Activated T-helper 1 cell treated with anti-CD3 and anti-CD28 coated beads, Interleukin-12 subunit alpha, Interleukin-12 subunit beta, Interleukin-2, Interleukin-4 antibody, amounts not matched to agents 30 ng/mL and 10 ng/mL and 1 ng/mL, durations not matched to agents 14 hours and 24 hours and 36 hours (primary cell): ENCODE measurements around the gene AHI1. TPM values are rescaled to one million over a fixed set of nuclear protein-coding genes. Genes with fewer than 3 reads are reported as not detected.

Experiments used
- DNase-seq: peaks from one replicate; pipeline ENCODE4 v3.0.0; 2021; ENCODE audit warnings: low spot score
- H3K27ac Mint-ChIP-seq: one replicate; pipeline ENCODE4 v1.8.0; 2021; ENCODE audit warnings: mild to moderate bottlenecking, mixed read lengths
- H3K27me3 Mint-ChIP-seq: one replicate; pipeline ENCODE4 v1.8.0; 2022; ENCODE audit warnings: mild to moderate bottlenecking, moderate library complexity, mixed read lengths; ENCODE audit not compliant: insufficient read depth
- H3K36me3 Mint-ChIP-seq: one replicate; pipeline ENCODE4 v1.8.0; 2021; ENCODE audit warnings: low read depth, mixed read lengths
- H3K4me1 Mint-ChIP-seq: one replicate; pipeline ENCODE4 v1.8.0; 2021; ENCODE audit warnings: low read depth, mixed read lengths
- H3K4me3 Mint-ChIP-seq: one replicate; pipeline ENCODE4 v1.8.0; 2021; ENCODE audit warnings: mild to moderate bottlenecking, moderate library complexity, mixed read lengths
- H3K9me3 Mint-ChIP-seq: one replicate; pipeline ENCODE4 v1.8.0; 2021; ENCODE audit warnings: mixed read lengths
- intact Hi-C: fragments of 100-400 bp; cut with micrococcal nuclease; formaldehyde crosslinking; loops from one replicate; pipeline ENCODE4 v1.15.1; 2024
- total RNA-seq: library from RNA; stranded (reverse); gene quantifications from 2 replicates; pipeline ENCODE4 v1.2.3, GENCODE V29; 2022

The AHI1 gene
- total RNA-seq, 1 donor from 2014 or later = 142 TPM

- peaks cover 16% of the 10 kb centered on the region for H3K4me1 Mint-ChIP-seq
- no peak overlapping the region for H3K4me3 Mint-ChIP-seq
- peaks cover 7% of the 10 kb centered on the region for H3K9me3 Mint-ChIP-seq
- no peak for DNase-seq
- H3K27ac Mint-ChIP-seq = no peak overlapping the region
- H3K27me3 Mint-ChIP-seq = peaks cover 7% of the 10 kb centered on the region
- peaks cover 22% of the 10 kb centered on the region for H3K36me3 Mint-ChIP-seq
- intact Hi-C loops = no loop called here
Observed at GRCh38 chr6:135285165-135285564, 212.4 kb downstream of the AHI1 start.

DNA sequence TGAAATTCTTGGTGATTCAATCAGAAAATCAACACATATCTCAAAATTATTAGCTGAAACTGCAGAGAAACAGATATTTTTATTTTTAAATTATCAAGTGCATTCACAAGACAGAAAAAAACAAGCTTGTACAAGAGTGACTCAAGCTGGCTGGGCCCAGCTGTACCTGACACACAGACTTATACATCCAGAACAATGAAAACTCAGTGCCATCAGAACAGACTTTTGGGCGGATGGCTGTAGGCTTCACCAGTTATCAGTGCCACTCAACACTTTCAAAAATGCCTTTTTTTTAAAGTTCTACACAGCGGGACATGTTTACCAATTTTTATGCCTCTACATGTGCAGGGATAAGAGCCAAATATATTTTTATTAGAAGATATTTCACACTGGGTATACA, 213.6 kb downstream of the AHI1 start:
- Mint-ChIP-seq H3K27ac (no peak overlapping the region), H3K36me3 (peaks cover 22% of the 10 kb centered on the region), H3K4me3 (no peak overlapping the region), H3K4me1 (peaks cover 16% of the 10 kb centered on the region), H3K9me3 (peaks cover 7% of the 10 kb centered on the region), H3K27me3 (peaks cover 11% of the 10 kb centered on the region)
- no peak for DNase-seq
- intact Hi-C loops = no loop called here

GRCh38 chr6:135282395-135282794, 215.1 kb downstream of the AHI1 start:
- Mint-ChIP-seq H3K9me3 (peaks cover 7% of the 10 kb centered on the region), H3K36me3 (peaks cover 17% of the 10 kb centered on the region), H3K4me3 (no peak overlapping the region), H3K4me1 (peaks cover 14% of the 10 kb centered on the region), H3K27me3 (peaks cover 12% of the 10 kb centered on the region), H3K27ac (no peak overlapping the region)
- intact Hi-C loops = no loop called here
- no peak for DNase-seq

GRCh38 chr6:135281964-135282363, 215.6 kb downstream of the AHI1 start:
- Mint-ChIP-seq H3K9me3 (peaks cover 3% of the 10 kb centered on the region), H3K27me3 (peaks cover 13% of the 10 kb centered on the region), H3K4me1 (peaks cover 10% of the 10 kb centered on the region), H3K4me3 (no peak overlapping the region), H3K36me3 (peaks cover 13% of the 10 kb centered on the region), H3K27ac (no peak overlapping the region)
- intact Hi-C loops = no loop called here
- DNase-seq = no peak

GRCh38 chr6:135281227-135281626, 216.3 kb downstream of the AHI1 start:
- no peak for DNase-seq
- no peak overlapping the region for H3K4me3 Mint-ChIP-seq
- H3K27me3 Mint-ChIP-seq = peaks cover 13% of the 10 kb centered on the region
- H3K9me3 Mint-ChIP-seq = no peaks in the 10 kb centered on the region
- no peak overlapping the region for H3K27ac Mint-ChIP-seq
- peaks cover 9% of the 10 kb centered on the region for H3K36me3 Mint-ChIP-seq
- intact Hi-C loops = no loop called here
- H3K4me1 Mint-ChIP-seq = peaks cover 5% of the 10 kb centered on the region

DNA sequence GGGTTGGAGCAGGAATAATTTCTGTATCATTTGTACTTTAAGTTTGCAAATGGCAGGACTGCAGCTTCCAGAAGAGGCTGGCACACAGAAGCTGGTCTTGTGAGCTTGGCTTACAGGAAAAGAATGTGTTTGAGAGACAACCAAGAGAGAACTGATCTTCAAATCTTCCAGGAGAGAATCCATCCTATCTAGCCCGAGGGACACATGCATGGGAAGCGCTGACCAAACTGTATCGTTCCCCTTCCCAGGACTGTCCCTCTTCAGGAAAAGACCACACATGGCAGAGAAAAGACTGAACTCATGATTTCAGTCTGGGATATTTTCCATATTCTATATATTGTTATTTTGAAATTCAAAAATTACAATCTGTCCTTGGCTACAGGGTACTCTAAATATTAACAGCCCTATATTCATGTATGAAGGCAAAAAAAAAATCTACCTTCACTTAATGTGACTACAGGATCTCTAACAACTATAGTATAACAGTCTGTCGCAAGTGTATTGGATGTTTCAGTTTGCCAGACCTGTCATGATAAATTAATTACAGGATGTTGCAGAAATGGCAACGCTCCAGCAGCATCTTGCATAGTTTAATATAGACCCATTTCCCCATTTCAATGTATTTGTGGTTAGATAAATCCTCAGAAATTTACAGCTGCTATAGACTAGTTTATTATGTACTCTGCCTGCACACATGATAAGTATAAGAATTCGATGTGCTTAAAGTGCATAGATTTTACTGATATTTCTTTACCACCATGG, 217.0 kb downstream of the AHI1 start:
- H3K27me3 Mint-ChIP-seq = peaks cover 13% of the 10 kb centered on the region
- H3K36me3 Mint-ChIP-seq = peaks cover 6% of the 10 kb centered on the region
- intact Hi-C loops = no loop called here
- no peak overlapping the region for H3K4me3 Mint-ChIP-seq
- no peak overlapping the region for H3K27ac Mint-ChIP-seq
- peaks cover 2% of the 10 kb centered on the region for H3K4me1 Mint-ChIP-seq
- no peak for DNase-seq
- no peaks in the 10 kb centered on the region for H3K9me3 Mint-ChIP-seq

DNA sequence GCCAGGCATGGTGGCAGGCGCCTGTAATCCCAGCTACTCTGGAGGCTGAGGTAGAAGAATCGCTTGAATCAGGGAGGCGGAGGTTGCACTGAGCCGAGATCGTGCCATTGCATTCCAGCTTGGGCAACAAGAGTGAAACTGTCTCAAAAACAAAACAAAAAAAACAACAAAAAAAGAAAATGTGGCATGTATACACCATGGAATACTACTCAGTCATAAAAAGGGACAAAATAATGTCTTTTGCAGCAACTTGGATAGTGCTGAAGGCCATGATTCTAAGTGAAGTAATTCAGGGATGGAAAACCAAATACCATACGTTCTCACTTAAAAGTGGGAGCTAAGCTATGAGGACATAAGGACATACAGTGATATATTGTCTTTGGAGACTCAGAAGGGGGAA, 220.1 kb downstream of the AHI1 start:
- H3K36me3 Mint-ChIP-seq = peaks cover 2% of the 10 kb centered on the region
- H3K4me1 Mint-ChIP-seq = no peaks in the 10 kb centered on the region
- DNase-seq = no peak
- no peak overlapping the region for H3K27ac Mint-ChIP-seq
- no peak overlapping the region for H3K4me3 Mint-ChIP-seq
- H3K9me3 Mint-ChIP-seq = no peaks in the 10 kb centered on the region
- intact Hi-C loops = no loop called here
- H3K27me3 Mint-ChIP-seq = peaks cover 15% of the 10 kb centered on the region

- Mint-ChIP-seq H3K36me3 (no peaks in the 10 kb centered on the region), H3K4me3 (no peak overlapping the region), H3K4me1 (no peaks in the 10 kb centered on the region), H3K9me3 (no peaks in the 10 kb centered on the region), H3K27ac (no peak overlapping the region), H3K27me3 (peaks cover 5% of the 10 kb centered on the region)
- no peak for DNase-seq
- intact Hi-C loops = no loop called here
Observed at GRCh38 chr6:135274561-135275293, 222.8 kb downstream of the AHI1 start.

DNA sequence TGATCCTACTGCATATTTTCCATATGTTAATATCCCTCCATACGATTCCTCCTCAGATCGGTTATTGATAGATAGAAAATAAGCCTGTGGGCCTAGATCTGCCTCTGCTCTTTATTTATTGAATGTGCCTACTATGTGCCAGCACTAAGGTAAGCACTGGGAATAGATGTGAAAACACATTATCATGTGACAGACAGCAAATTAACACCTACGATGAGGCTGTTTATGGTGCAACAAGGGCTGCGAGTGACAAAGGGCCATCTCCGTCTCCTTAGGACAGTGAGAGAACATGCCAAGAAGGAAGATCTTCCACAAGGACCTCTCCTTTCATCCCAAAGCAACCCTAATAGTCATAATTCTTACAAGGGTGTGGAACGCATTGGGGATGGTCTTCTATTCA, 225.9 kb downstream of the AHI1 start:
- peaks cover 6% of the 10 kb centered on the region for H3K4me1 Mint-ChIP-seq
- peaks cover 2% of the 10 kb centered on the region for H3K27me3 Mint-ChIP-seq
- no peaks in the 10 kb centered on the region for H3K36me3 Mint-ChIP-seq
- no peaks in the 10 kb centered on the region for H3K9me3 Mint-ChIP-seq
- no peak for DNase-seq
- H3K27ac Mint-ChIP-seq = no peak overlapping the region
- intact Hi-C loops = no loop called here
- H3K4me3 Mint-ChIP-seq = no peak overlapping the region

GRCh38 chr6:135270676-135271536, 226.6 kb downstream of the AHI1 start:
- no peak overlapping the region for H3K4me3 Mint-ChIP-seq
- H3K36me3 Mint-ChIP-seq = no peaks in the 10 kb centered on the region
- DNase-seq = no peak
- H3K4me1 Mint-ChIP-seq = peaks cover 6% of the 10 kb centered on the region
- intact Hi-C loops = no loop called here
- H3K9me3 Mint-ChIP-seq = no peaks in the 10 kb centered on the region
- H3K27me3 Mint-ChIP-seq = peaks cover 2% of the 10 kb centered on the region
- H3K27ac Mint-ChIP-seq = no peak overlapping the region

- Mint-ChIP-seq H3K27ac (no peak overlapping the region), H3K27me3 (peaks cover 1% of the 10 kb centered on the region), H3K9me3 (no peaks in the 10 kb centered on the region), H3K4me3 (no peak overlapping the region), H3K4me1 (peaks cover 6% of the 10 kb centered on the region), H3K36me3 (no peaks in the 10 kb centered on the region)
- DNase-seq = no peak
- intact Hi-C loops = no loop called here
Observed at GRCh38 chr6:135269481-135269891, 228.1 kb downstream of the AHI1 start.

DNA sequence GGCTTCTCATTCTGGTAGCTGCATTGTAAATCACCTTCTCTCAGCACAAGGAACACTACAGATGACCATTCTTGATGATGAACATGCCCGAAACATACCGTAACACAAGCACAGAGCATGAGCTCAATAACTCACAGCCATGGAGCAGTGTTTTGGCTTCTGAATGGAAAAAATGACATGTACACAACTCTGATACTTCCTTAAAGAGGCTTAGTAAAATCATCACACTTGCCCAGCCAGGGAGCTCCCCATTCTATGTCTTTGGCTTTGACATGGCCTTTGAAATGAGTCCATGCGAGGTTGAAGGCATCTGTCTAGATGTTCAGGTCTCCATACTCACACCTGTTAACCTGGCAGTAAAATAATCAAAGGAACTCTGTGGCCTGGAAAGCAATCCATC, 228.8 kb downstream of the AHI1 start:
- intact Hi-C loops = no loop called here
- H3K36me3 Mint-ChIP-seq = no peaks in the 10 kb centered on the region

DNA sequence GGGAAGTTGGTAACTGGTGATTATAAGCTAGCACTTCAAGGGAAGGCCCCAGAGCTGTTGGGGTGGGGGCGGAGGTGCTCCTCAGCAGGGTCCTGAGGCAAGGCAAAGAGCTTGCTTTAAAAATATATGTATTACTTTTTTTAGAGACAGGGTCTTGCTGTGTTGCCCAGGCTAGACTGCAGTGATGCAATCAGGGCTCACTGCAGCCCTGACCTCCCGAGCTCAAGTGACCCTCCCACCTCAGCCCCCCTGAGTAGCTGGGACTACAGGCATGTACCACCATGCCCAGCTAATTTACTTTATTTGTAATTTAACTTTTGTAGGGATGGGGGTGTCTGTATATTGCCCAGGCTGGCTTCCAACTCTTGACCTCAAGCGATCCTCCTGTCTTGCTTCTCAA, 229.3 kb downstream of the AHI1 start:
- H3K9me3 Mint-ChIP-seq = no peaks in the 10 kb centered on the region

More for the DNA sequence above, 228.8 kb downstream of the AHI1 start:
- DNase-seq = no peak
- Mint-ChIP-seq H3K4me1 (peaks cover 6% of the 10 kb centered on the region), H3K9me3 (no peaks in the 10 kb centered on the region), H3K4me3 (no peak overlapping the region), H3K27ac (peak overlapping the region; percentile 67), H3K27me3 (peaks cover 4% of the 10 kb centered on the region)

More for the DNA sequence above, 229.3 kb downstream of the AHI1 start:
- DNase-seq = no peak
- Mint-ChIP-seq H3K27ac (peak overlapping the region; percentile 67), H3K36me3 (no peaks in the 10 kb centered on the region), H3K4me1 (peaks cover 6% of the 10 kb centered on the region), H3K27me3 (peaks cover 4% of the 10 kb centered on the region), H3K4me3 (no peak overlapping the region)
- intact Hi-C loops = no loop called here
